ENCODE measurements around the gene FOLR2. TPM values are rescaled to one million over a fixed set of nuclear protein-coding genes. Genes with fewer than 3 reads are reported as not detected.
A peak's percentile ranks its signal among the peaks of the same experiment; 100 is the strongest.

FOLR2 gene
- polyA plus RNA-seq, 1 of the 3 experiments (the other 2 are of a cell fraction) = not detected

- Histone ChIP-seq H3K79me2 (ENCODE audit: insufficient read depth) (peaks cover 4% of the 10 kb centered on the region; the same call in 1 of the 2 replicates), H2AFZ (ENCODE audit: low read depth) (no peak overlapping the region), H3K36me3 (replicated peaks in 1 of 2; ENCODE audit: control insufficient read depth in 1 of 2, insufficient read depth in 2 of 2, low read length in 1 of 2) (peaks cover 36 to 69% of the 10 kb centered on the region in 2 experiments), H4K20me1 (ENCODE audit: insufficient read depth) (peaks cover 11% of the 10 kb centered on the region; the same call in 1 of the 2 replicates), H3K27ac (ENCODE audit: low read depth in 2 of 2, low read length in 1 of 2) (peak overlapping the region; percentile 64 to 90; a peak in 3 of 4 replicates), H3K9me3 (no peaks in the 10 kb centered on the region), H3K4me1 (ENCODE audit: control insufficient read depth in 1 of 2, insufficient read depth in 2 of 2, low read depth in 1 of 2, low read length in 1 of 2) (peaks cover 15 to 27% of the 10 kb centered on the region in 2 experiments; a peak in 2 of 4 replicates), H3K4me2 (no peak overlapping the region), H3F3A (replicated peaks; ENCODE audit: insufficient read depth) (peaks cover 56% of the 10 kb centered on the region), H3K9ac (no peak overlapping the region), H3K9me2 (no peaks in the 10 kb centered on the region), H3K4me3 (ENCODE audit: low read depth in 2 of 2, low read length in 1 of 2) (no peak overlapping the region), H3K27me3 (ENCODE audit: insufficient read depth) (no peaks in the 10 kb centered on the region)
- DNase-seq = peak; percentile 66
- CTCF ChIA-PET = interaction anchor here (0.8 to 19.7 kb wide), 11 partner anchors 8 to 195 kb away, joined by 3 to 314 read pairs (median 4); partner anchors contain the start of genes CLPB and INPPL1
- 98% methylated on average over 8 of the region's 17 CpGs for WGBS (ENCODE audit: low lambda C conversion rate)
- peak; percentile 5; the same call in 1 of the 2 replicates for TF ChIP-seq POLR2AphosphoS5 (IDR thresholded peaks at IDR 0.05; ENCODE audit: low read depth, low read length)
- no peak for TF ChIP-seq MXI1 (IDR thresholded peaks at IDR 0.05; ENCODE audit: low read depth, low read length)
- POLR2A ChIA-PET = interaction anchor here (0.5 to 15.5 kb wide), 24 partner anchors 10 to 256 kb away, joined by 3 to 880 read pairs (median 5); partner anchors contain the start of genes CLPB and INPPL1
These were observed 18.9 kb downstream of the FOLR2 start for GRCh38 chr11:72235351-72236057.

- Histone ChIP-seq H2AFZ (ENCODE audit: low read depth) (no peak overlapping the region), H3K79me2 (ENCODE audit: insufficient read depth) (peaks cover 7% of the 10 kb centered on the region; the same call in 1 of the 2 replicates), H3K9ac (no peak overlapping the region), H3K9me2 (no peaks in the 10 kb centered on the region), H4K20me1 (ENCODE audit: insufficient read depth) (peaks cover 11% of the 10 kb centered on the region; the same call in 1 of the 2 replicates), H3K9me3 (no peaks in the 10 kb centered on the region), H3F3A (replicated peaks; ENCODE audit: insufficient read depth) (peaks cover 56% of the 10 kb centered on the region), H3K27ac (ENCODE audit: low read depth in 2 of 2, low read length in 1 of 2) (peak overlapping the region; percentile 64 to 90; a peak in 3 of 4 replicates), H3K4me1 (ENCODE audit: control insufficient read depth in 1 of 2, insufficient read depth in 2 of 2, low read depth in 1 of 2, low read length in 1 of 2) (peaks cover 17 to 27% of the 10 kb centered on the region in 2 experiments; a peak in 2 of 4 replicates), H3K36me3 (replicated peaks in 1 of 2; ENCODE audit: control insufficient read depth in 1 of 2, insufficient read depth in 2 of 2, low read length in 1 of 2) (peaks cover 30 to 66% of the 10 kb centered on the region in 2 experiments), H3K4me2 (no peak overlapping the region), H3K27me3 (ENCODE audit: insufficient read depth) (no peaks in the 10 kb centered on the region), H3K4me3 (ENCODE audit: low read depth in 2 of 2, low read length in 1 of 2) (no peak overlapping the region)
- no peak for DNase-seq
- CTCF ChIA-PET = interaction anchor here (1.0 to 19.7 kb wide), 16 partner anchors 9 to 235 kb away, joined by 3 to 314 read pairs (median 14); partner anchors contain the start of genes CLPB and INPPL1
- WGBS (ENCODE audit: low lambda C conversion rate) = 68% methylated on average over 4 of the region's 4 CpGs
- POLR2A ChIA-PET = interaction anchor here (0.6 to 15.5 kb wide), 21 partner anchors 10 to 257 kb away, joined by 3 to 880 read pairs (median 10); partner anchors contain the start of genes CLPB and INPPL1
- TF ChIP-seq RCOR1 (IDR thresholded peaks at IDR 0.05; ENCODE audit: low read length) (no peak), RAD21 (IDR thresholded peaks at IDR 0.05; ENCODE audit: low read length) (peak; percentile 11; the same call in 1 of the 2 replicates), GABPA (IDR thresholded peaks at IDR 0.05; ENCODE audit: low read depth) (no peak), YY1 (IDR thresholded peaks at IDR 0.05; ENCODE audit: low read depth) (no peak), USF1 (IDR thresholded peaks at IDR 0.05; ENCODE audit: borderline replicate concordance, low read depth) (no peak), MXI1 (IDR thresholded peaks at IDR 0.05; ENCODE audit: low read depth, low read length) (0 out of 2 replicates have a peak, but pooled peaks have one; percentile 42), PBX3 (IDR thresholded peaks at IDR 0.05) (no peak), CHD2 (IDR thresholded peaks at IDR 0.05; ENCODE audit: low read length, partially characterized antibody) (peak; percentile 43), FOXJ3 (CRISPR knock-in tag; IDR thresholded peaks at IDR 0.05) (no peak), POLR2AphosphoS5 (IDR thresholded peaks at IDR 0.05; ENCODE audit: low read depth, low read length) (peak; percentile 12; the same call in 1 of the 2 replicates), NRF1 (IDR thresholded peaks at IDR 0.05; ENCODE audit: low read depth, low read length) (no peak), RXRA (IDR thresholded peaks at IDR 0.05; ENCODE audit: borderline replicate concordance, low read depth) (no peak), IRF3 (IDR thresholded peaks at IDR 0.05; ENCODE audit: low read depth, low read length) (no peak), REST (IDR thresholded peaks at IDR 0.05; ENCODE audit: low read depth, low read length) (no peak), JUND (IDR thresholded peaks at IDR 0.05) (no peak), MAX (IDR thresholded peaks at IDR 0.05; ENCODE audit: low read depth) (no peak), SIN3A (IDR thresholded peaks at IDR 0.05; ENCODE audit: borderline replicate concordance, low read depth, low read length) (0 out of 2 replicates have a peak, but pooled peaks have one; percentile 27)
These were observed 19.6 kb downstream of the FOLR2 start for GRCh38 chr11:72236083-72236697.

Data from SK-N-SH (cell line).